HG03196 (cell line): ENCODE measurements around the gene SMIM12.

ENCODE experiments used
- ATAC-seq: cut with Tn5 transposase; IDR thresholded peaks from one replicate; pipeline ENCODE4 v1.9.1; 2021; ENCODE audit not compliant: unreplicated experiment

Gene SMIM12

GRCh38 chr1:34859446-34860200 is at the start of gene SMIM12:
SMIM12 (minus strand) TSS chr1:34859749; CDS start chr1:34855977, 3,772 bp downstream.
- ATAC-seq: peak; percentile 95

DNA sequence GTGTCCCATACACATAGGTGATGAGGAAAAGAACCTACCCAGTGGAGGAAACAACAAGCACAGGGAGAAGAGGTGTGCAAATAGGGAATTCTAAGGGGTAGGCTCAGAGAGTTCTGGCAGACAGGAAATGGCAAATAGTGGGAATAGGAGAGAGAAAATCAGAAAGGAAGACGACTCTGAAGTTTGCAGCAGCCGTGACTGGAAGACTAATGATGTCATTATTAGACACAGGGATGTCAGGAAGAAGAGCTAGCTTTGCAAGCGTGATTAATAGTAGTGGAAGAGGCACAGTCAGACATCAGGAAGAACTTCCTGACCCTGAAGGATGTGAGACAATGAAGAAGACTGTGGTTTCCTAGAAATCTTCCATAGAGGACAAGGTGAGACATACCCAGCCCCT is 48.8 kb upstream of the SMIM12 start:
- ATAC-seq: no peak

DNA sequence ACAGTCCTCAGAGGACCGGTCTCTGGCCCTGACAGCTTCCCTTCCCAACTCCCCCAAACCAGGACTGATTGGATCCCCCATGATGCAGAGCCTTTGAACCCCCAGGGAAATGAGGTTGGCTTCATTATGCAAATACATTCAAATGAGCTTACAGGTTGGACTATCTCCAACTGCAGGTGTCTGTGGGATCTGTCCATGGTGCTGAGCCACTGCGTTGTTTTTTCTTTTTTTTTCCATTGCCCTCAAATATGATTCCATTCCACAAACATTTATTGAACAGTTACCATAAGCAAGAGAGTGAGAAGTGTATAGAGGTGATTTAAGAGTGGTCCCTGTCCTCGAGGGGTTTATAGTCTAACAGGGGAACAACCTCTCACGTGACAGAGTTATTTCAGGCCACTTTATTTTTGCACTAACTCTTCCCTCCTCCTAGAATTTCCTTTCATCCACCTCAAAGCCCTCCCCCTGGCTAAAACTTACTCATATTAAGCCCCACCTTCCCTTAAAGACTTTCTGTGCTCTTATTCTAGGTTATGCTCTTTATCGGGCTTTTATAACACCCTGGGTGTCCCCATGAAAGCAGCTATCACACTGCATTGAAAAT is 48.0 kb upstream of the SMIM12 start:
- no peak for ATAC-seq

- no peak for ATAC-seq
Observed at GRCh38 chr1:34906756-34907155, 47.2 kb upstream of the SMIM12 start.

DNA sequence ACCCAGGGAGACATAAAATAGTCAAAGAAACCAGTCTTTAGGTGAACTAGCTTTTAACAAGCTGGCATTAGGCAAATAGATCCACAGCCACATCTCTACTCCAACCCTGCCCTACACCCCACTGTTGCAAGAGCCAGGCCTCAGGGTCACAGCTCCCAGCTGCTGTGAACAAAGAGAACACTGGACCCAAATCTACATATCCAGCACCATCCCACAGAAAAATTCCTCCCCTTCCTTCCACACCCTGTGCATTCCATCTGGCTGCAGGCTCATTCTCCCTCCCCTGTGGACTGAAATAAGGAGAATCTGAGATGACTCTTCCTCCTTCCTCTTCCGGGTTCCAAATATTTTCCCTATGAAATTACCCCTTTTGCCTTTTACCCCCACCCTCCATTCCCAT is 46.7 kb upstream of the SMIM12 start:
- ATAC-seq: no peak

DNA sequence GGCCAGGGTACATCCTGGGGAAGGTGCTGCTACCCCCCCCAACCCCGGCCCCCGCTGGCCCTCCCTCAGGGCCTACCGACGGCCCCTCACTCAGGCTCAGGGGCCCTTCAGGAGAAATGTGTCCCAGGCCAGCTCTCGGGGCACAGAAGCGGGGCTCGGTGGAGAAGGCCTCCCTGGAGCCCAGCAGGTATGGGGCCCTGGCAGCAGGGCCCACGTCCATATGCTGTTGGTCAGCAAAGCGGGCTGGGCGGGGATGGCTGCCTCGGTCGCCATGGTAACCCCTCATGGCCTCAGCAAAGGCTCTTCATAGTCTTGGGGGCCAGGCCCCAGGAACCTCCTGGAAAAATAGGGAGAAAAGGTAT is 45.5 kb upstream of the SMIM12 start:
- ATAC-seq: no peak

GRCh38 chr1:34904236-34905097 is 44.9 kb upstream of the SMIM12 start:
- ATAC-seq: no peak

DNA sequence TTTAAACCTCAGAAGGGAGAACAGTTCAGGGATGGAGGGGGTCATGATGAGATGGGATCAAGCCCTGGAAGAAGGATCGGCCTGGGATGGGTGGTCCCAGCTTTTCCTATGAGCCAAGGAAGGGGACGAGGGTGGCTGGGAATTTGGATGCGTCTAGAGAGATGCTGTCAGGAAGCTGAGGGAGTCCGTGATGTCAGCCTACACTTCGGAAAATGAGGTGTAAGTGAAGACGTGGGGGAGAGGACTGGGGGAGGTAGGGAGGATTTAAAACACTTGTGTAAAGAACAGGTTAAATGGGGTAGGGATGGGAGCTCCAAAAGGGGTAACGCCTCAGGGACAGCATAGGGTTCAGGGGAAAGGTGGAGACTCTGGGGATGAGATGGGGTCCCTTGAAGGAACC is 42.4 kb upstream of the SMIM12 start:
- ATAC-seq: no peak

DNA sequence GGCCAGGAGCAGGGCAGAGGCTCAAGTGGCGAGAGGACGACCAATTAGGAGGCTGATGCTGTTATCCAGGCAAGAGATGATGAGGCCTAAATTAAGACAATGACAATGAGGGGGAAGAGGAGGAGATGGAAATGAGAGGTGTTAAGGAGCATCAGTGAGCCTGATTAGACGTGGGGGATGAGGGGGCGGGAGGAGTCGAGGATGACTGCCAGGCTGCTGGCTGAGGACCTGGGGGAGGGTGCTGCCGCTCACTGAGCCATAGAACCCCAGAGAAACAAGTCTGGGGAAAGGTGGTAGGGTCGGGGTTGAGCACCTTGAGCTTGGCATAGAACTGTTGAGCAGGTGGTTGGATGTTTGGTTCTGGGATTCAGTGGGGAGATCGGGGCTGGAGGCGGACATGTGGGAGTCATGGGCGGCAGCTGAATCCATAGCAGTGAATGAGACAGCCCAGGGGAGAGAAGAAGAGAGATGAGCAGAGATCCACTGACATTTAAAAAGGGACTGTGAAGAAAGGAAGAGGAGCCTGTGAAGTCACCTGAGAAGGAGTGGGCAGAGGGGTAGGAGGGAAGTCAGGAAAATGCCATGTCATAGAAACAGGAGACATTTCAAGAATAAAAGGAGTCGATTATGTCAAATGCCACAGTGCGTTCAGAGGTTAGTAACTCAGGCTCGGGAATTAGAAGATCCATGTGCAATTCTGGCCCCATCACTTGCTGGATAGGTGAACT is 41.4 kb upstream of the SMIM12 start:
- ATAC-seq: no peak

- no peak for ATAC-seq
Observed at GRCh38 chr1:34899906-34900305, 40.4 kb upstream of the SMIM12 start.

GRCh38 chr1:34899471-34899870 is 39.9 kb upstream of the SMIM12 start:
- ATAC-seq: no peak

DNA sequence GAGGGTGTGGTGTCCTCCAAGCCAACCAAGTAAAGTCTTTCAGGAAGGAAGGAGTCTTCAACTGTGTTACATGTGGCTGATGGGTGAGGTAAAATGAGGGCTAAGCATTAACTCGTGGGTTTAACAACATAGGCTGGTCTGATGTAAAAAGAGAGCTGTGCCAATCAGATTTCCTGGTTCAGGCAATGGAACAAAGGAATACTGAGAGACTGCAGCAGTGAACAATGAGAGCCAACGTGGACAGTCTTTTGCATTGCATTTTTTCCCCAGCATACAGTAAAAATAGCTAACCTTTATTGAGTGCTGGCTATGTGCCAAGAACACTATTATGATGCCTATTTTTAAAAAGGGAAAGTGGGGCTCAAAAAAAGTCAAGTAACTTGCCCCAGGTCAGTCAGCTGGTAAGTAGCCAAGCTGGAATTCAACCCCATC is 38.8 kb upstream of the SMIM12 start:
- ATAC-seq: no peak

DNA sequence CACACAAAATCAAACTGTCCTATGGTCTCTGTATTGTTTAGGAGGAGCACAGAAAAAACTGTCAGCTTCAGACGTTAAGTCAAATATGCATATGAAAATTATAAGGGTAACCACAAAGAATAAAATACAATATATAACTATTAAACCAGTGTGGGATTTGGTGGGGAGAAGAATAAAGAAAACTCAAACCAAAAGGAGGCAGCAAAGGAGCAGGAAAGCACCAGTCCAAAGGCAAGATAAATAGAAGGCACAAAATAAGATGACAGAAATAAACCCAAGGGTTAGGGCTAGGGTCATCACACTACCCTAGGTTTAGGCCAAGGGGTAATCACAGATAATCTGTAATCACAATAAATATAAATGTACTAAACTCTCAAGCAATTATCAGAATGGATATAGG is 37.1 kb upstream of the SMIM12 start:
- ATAC-seq: no peak

DNA sequence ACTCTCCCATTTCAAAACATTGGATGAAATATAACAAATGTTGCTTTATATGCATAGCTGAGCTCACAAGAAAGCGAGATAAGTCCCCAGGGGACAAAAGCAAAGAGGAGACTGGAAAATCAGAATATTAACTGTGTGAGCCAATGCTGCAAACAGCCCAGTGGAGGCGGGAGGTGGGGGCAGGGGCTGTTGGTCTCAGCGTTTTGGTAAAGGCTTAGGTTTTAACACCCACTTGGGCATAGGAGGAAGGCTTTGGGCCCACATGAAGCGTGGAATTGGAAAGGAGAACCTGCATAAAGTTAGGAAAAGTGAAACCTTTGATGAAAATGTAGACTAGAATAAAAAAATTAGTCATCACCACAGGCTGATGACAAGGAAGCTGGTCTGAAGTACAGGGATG is 30.2 kb upstream of the SMIM12 start:
- ATAC-seq: no peak

DNA sequence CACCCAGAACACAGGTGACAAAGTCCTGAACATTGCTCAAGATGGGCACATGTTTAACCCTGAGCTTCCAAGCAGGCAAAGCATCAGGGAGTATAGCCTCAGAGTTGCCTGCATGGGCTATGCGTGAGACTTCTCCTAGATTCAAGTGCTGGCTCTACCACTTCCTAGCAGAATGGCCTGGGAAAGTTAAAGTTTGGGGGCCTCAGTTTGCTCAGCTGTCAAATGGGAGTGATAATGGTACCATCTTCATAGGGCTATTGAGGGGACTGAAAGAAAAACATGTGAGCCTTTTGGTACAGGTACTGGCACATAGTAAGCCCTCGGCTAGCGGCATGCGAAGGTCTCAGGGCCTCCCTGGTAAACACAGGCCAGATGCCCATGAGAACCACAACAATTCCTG is 28.0 kb upstream of the SMIM12 start:
- no peak for ATAC-seq

- no peak for ATAC-seq
Observed at GRCh38 chr1:34885405-34886247, 26.1 kb upstream of the SMIM12 start.

- ATAC-seq: no peak
Observed at GRCh38 chr1:34884961-34885360, 25.4 kb upstream of the SMIM12 start.

- ATAC-seq: no peak
Observed at GRCh38 chr1:34884536-34884935, 25.0 kb upstream of the SMIM12 start.

DNA sequence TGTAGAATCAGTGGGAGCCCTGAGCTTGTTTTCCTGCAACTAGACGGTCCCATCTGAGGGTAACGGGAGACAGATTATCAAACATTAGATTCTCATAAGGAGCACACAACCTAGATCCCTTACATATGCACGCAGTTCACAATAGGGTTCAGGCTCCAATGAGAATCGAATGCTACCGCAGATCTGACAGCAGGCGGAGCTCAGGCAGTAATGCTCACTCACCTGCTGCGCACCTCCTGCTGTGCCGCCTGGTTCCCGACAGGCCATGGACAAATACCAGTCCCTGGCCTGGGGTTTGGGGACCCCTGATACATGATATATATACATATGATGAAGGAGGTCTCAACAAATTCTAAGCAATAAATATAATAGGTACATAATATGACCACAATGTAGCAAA is 19.7 kb upstream of the SMIM12 start:
- ATAC-seq: no peak

DNA sequence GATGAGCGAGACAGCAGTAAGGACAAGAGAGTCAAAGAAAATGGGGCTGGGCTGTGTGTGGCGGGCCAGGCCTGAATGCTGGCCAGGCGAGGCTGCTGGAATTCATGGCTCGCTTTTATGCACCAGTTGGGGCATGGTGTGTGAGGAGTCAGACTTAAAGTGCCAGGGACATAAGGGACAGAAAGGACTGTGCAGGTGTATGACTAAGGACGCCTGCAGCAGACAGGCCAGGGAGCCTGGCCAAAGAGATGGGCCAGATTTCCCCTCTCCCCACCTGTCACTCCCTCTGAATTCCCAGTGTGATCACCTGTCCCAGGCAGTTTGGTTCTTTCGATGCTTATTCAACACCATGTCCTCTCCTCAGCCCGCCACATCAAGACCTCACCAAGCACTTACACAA is 16.9 kb upstream of the SMIM12 start:
- no peak for ATAC-seq
